CD4-positive, alpha-beta T cell (primary cell): ENCODE results near the gene BMX. TPM values are rescaled to one million over a fixed set of nuclear protein-coding genes. Genes with fewer than 3 reads are reported as not detected.

Source experiments
- ATAC-seq: fragments of 200-7000 bp; cut with Tn5 transposase; one replicate; pipeline ENCODE4 v1.10.0; 2022; ENCODE audit warnings: mild to moderate bottlenecking; ENCODE audit not compliant: poor library complexity
- CTCF ChIA-PET: fragments of 350-600 bp; sonication (Branson Sonifier 250); formaldehyde crosslinking; loops from one replicate; lab custom pipeline; 2021; ENCODE audit warnings: antibody characterized with exemption, inconsistent platforms; lab: Charles Lee
- POLR2A ChIA-PET: fragments of 350-600 bp; sonication (Branson Sonifier 250); formaldehyde crosslinking; loops from one replicate; lab custom pipeline; 2021; ENCODE audit warnings: antibody characterized with exemption, inconsistent platforms; lab: Charles Lee
- DNase-seq, 14 experiments: peaks; one replicate each; pipeline ENCODE4 v3.0.0-alpha.2; 2013 to 2020; ENCODE audit warnings: mixed read lengths in 2 of 14
- H3K27ac ChIP-seq, 2 donors: one replicate each; pipeline versions ENCODE4 v1.5.1 to v1.7.0; 2013; ENCODE audit warnings: low read length in 2 of 2, low read depth in 1 of 2, mild to moderate bottlenecking in 1 of 2
- H3K27me3 ChIP-seq, 2 experiments: 1 replicate in 1 of 2; 2 replicates in 1 of 2; pipeline versions ENCODE4 v1.6.1 to v1.7.0; 2013; ENCODE audit warnings: low read length in 2 of 2, control low read depth in 1 of 2, mild to moderate bottlenecking in 1 of 2, moderate library complexity in 1 of 2; ENCODE audit not compliant: insufficient read depth in 2 of 2, control insufficient read depth in 1 of 2
- H3K36me3 ChIP-seq: one replicate; pipeline ENCODE4 v1.6.1; 2013; ENCODE audit warnings: low read length, control low read depth; ENCODE audit not compliant: insufficient read depth
- H3K4me1 ChIP-seq: one replicate; pipeline ENCODE4 v1.6.1; 2013; ENCODE audit warnings: low read length, control low read depth; ENCODE audit not compliant: insufficient read depth
- H3K4me3 ChIP-seq: one replicate; pipeline ENCODE4 v1.5.1; 2013; ENCODE audit warnings: mild to moderate bottlenecking, low read length, moderate library complexity
- H3K9me3 ChIP-seq, 2 experiments: 1 replicate in 1 of 2; 2 replicates in 1 of 2; pipeline versions ENCODE4 v1.6.1 to v1.7.0; 2013; ENCODE audit warnings: low read length in 2 of 2, mild to moderate bottlenecking in 2 of 2, control low read depth in 1 of 2, moderate library complexity in 1 of 2; ENCODE audit not compliant: control insufficient read depth in 1 of 2, insufficient read depth in 1 of 2
- H3K27ac Mint-ChIP-seq: one replicate; pipeline ENCODE4 v1.8.0; 2020; ENCODE audit warnings: mixed read lengths
- H3K27me3 Mint-ChIP-seq: one replicate; pipeline ENCODE4 v1.8.0; 2021; ENCODE audit warnings: mixed read lengths
- H3K36me3 Mint-ChIP-seq: one replicate; pipeline ENCODE4 v1.8.0; 2021; ENCODE audit warnings: low read depth, mixed read lengths
- H3K4me1 Mint-ChIP-seq: one replicate; pipeline ENCODE4 v1.8.0; 2021; ENCODE audit warnings: low read depth, mixed read lengths
- H3K4me3 Mint-ChIP-seq: one replicate; pipeline ENCODE4 v1.8.0; 2020; ENCODE audit warnings: mild to moderate bottlenecking, mixed read lengths
- H3K9me3 Mint-ChIP-seq: one replicate; pipeline ENCODE4 v1.8.0; 2020; ENCODE audit warnings: mixed read lengths
- intact Hi-C, 2 experiments: fragments of 100-400 bp; cut with DNase I in 1 of 2; cut with micrococcal nuclease in 1 of 2; formaldehyde crosslinking; loops; one replicate each; pipeline versions ENCODE4 v1.15.1 to v1.9.0; 2023 to 2025; cut with DNase I, micrococcal nuclease
- total RNA-seq, 174 experiments: library from RNA in 2 of 174; stranded (reverse) in 2 of 174; gene quantifications; one replicate each; pipeline ENCODE4 v1.2.3 and lab custom pipeline; 2021 to 2026
- TF ChIP-seq, protein P1 (sequence below): fragments of 200-600 bp; IDR thresholded peaks from one replicate; pipeline ENCODE4 v1.8.0; 2022; ENCODE audit warnings: antibody characterized with exemption, mild to moderate bottlenecking

The BMX gene
- total RNA-seq, 2 experiments from 2014 or later, result not detected

DNA sequence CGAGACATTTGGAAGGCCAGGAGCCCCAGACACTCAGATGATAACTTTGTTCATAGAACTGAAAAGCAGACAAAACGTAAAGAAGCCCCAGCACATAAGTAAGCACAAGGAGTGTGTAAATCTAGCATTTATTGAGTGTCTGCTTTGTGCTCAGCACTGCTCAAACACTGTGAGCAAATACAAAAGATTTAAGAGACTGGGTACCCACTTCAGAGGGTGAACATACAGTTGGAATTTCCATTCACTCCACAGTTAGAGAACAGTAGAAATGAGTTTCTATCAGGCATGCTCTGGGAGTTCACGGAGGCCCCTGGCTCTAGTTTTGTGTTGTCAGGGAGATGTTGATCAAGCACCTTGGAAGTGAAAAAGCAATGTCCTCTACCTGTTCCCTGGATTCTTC is 60.3 kb downstream of the BMX start:
- Mint-ChIP-seq H3K27me3 (peaks cover 12% of the 10 kb centered on the region), H3K4me1 (no peaks in the 10 kb centered on the region), H3K4me3 (no peak overlapping the region), H3K27ac (no peak overlapping the region), H3K9me3 (no peaks in the 10 kb centered on the region), H3K36me3 (no peaks in the 10 kb centered on the region)
- DNase-seq (no peak), ATAC-seq (no peak)
- CTCF ChIA-PET, result no interaction called here
- Histone ChIP-seq H3K4me3 (no peak overlapping the region), H3K27ac (no peak overlapping the region), H3K9me3 (no peaks in the 10 kb centered on the region), H3K36me3 (no peaks in the 10 kb centered on the region), H3K27me3 (peaks cover 0 to 3% of the 10 kb centered on the region in 2 experiments), H3K4me1 (no peaks in the 10 kb centered on the region)
- intact Hi-C loops, result no loop called here
- POLR2A ChIA-PET, result no interaction called here
- TF ChIP-seq, protein P1, sequence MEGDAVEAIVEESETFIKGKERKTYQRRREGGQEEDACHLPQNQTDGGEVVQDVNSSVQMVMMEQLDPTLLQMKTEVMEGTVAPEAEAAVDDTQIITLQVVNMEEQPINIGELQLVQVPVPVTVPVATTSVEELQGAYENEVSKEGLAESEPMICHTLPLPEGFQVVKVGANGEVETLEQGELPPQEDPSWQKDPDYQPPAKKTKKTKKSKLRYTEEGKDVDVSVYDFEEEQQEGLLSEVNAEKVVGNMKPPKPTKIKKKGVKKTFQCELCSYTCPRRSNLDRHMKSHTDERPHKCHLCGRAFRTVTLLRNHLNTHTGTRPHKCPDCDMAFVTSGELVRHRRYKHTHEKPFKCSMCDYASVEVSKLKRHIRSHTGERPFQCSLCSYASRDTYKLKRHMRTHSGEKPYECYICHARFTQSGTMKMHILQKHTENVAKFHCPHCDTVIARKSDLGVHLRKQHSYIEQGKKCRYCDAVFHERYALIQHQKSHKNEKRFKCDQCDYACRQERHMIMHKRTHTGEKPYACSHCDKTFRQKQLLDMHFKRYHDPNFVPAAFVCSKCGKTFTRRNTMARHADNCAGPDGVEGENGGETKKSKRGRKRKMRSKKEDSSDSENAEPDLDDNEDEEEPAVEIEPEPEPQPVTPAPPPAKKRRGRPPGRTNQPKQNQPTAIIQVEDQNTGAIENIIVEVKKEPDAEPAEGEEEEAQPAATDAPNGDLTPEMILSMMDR, result no peak

DNA sequence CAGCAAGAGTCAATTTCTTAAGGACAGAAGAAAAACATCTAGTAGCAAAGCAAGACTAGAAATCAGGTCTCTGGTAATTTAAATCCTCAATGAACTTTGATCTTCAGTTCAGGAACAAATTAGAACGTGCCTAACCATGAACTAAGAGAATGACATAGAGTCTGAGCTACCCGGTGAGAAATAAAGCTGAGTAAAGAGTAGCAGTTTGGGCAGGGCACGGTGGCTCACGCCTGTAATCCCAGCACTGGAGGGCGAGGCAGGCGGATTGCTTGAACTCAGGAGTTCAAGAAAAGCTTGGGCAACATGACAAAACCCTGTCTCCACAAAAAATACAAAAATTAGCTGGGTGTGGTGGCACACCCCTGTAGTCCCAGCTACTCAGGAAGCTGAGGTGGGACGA is 62.4 kb downstream of the BMX start:
- Mint-ChIP-seq H3K27ac (no peak overlapping the region), H3K36me3 (no peaks in the 10 kb centered on the region), H3K4me1 (no peaks in the 10 kb centered on the region), H3K27me3 (peaks cover 23% of the 10 kb centered on the region), H3K9me3 (no peaks in the 10 kb centered on the region), H3K4me3 (no peak overlapping the region)
- H3K4me3 ChIP-seq, result no peak overlapping the region
- no peak for ATAC-seq
- no peaks in the 10 kb centered on the region for H3K4me1 ChIP-seq
- TF ChIP-seq, protein P1, result no peak
- no peak overlapping the region for H3K27ac ChIP-seq
- no peaks in the 10 kb centered on the region for H3K9me3 ChIP-seq
- peaks cover 0 to 3% of the 10 kb centered on the region in 2 experiments for H3K27me3 ChIP-seq
- no peaks in the 10 kb centered on the region for H3K36me3 ChIP-seq
- intact Hi-C loops, result no loop called here
- CTCF ChIA-PET, result no interaction called here
- no peak for DNase-seq
- POLR2A ChIA-PET, result no interaction called here

DNA sequence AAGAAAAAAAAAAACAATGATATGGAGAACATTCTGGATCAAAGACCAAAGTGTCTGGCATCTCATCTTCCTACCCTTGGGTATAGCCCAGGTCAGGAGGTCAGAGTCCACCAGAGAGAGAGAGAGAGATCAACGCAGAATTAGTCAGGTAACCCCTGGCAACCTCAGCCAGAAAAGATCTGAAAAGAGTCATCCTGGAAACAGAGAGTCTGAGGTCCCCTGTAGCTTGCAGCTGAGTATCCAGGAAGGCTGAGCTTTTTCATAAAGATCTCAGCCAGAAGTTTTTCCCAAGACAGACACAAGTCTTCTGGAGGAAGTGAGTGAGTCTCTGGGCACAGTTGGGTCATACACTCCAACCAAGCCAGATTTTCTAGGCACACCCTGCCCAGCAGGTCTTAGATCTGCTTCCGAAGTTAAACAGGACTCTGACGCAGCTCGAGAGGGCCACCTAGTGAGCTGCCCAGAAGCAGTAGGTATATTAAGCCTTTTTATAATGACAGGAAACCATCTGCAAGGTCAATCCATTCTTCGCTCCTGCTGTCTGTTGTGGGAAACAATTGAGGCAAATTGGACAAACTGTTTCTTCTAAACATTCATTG is 64.5 kb downstream of the BMX start:
- TF ChIP-seq, protein P1, result no peak
- Mint-ChIP-seq H3K4me1 (no peaks in the 10 kb centered on the region), H3K4me3 (no peak overlapping the region), H3K36me3 (no peaks in the 10 kb centered on the region), H3K9me3 (no peaks in the 10 kb centered on the region), H3K27ac (no peak overlapping the region), H3K27me3 (peaks cover 23% of the 10 kb centered on the region)
- H3K9me3 ChIP-seq, result no peaks in the 10 kb centered on the region
- H3K4me1 ChIP-seq, result no peaks in the 10 kb centered on the region
- intact Hi-C loops, result no loop called here
- POLR2A ChIA-PET, result no interaction called here
- ATAC-seq, result no peak
- H3K4me3 ChIP-seq, result no peak overlapping the region
- CTCF ChIA-PET, result no interaction called here
- H3K36me3 ChIP-seq, result no peaks in the 10 kb centered on the region
- no peak overlapping the region for H3K27ac ChIP-seq
- no peaks in the 10 kb centered on the region for H3K27me3 ChIP-seq
- peak in 6 of 14 experiments; percentile 0 to 26 (median 8) for DNase-seq
